NCI-H82 treated with DMSO at 0.1 percent for 48 hours (cell line): Measurements from ENCODE around the gene PLA2G1B.

Source experiments
- DNase-seq: peaks from one replicate; lab custom pipeline; 2025; ENCODE audit not compliant: unreplicated experiment; lab: John Stamatoyannopoulos, UW

Gene PLA2G1B

GRCh38 chr12:120331390-120331789 lies 3.8 kb upstream of the PLA2G1B start:
- DNase-seq: no peak

DNA sequence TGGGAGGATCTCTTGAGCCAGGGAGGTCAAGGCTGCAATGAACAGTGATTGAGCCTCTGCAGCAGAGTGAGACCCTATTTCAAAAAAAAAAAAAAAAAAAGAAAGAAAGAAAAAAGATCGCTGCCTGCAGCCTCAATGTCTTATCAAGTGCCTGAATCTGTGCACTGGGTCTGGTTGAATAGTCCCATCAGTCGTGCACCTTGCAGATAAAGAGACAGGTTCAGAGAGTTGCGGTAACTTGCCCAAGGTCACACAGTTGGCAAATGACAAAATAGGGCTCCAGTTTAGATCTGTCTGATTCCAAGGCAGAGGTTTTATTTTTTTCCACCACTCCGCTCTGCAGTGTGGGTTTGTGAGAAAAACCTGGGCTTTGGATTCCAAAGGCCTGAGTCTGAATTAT lies 649 bp upstream of the PLA2G1B start:
- DNase-seq: no peak

- DNase-seq: no peak
Observed at GRCh38 chr12:120324841-120325417, 2.6 kb downstream of the PLA2G1B start.

DNA sequence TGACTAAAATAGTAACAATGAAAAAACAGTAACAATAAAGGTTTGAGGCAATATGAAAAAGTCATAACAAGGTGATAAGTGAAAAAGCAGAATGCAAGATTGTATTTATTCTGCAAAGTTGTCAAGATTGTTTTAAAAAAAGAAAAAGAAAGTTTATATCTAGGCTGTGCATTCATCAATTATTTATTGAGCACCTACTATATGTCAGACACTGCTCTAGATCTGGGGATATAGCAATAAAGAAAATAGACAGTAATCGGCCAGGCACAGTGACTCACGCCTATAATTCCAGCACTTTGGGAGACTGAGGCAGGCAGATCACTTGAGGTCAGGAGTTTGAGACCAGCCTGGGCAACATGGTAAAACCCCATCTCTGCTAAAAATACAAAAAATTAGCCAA lies 3.8 kb downstream of the PLA2G1B start:
- DNase-seq: no peak

DNA sequence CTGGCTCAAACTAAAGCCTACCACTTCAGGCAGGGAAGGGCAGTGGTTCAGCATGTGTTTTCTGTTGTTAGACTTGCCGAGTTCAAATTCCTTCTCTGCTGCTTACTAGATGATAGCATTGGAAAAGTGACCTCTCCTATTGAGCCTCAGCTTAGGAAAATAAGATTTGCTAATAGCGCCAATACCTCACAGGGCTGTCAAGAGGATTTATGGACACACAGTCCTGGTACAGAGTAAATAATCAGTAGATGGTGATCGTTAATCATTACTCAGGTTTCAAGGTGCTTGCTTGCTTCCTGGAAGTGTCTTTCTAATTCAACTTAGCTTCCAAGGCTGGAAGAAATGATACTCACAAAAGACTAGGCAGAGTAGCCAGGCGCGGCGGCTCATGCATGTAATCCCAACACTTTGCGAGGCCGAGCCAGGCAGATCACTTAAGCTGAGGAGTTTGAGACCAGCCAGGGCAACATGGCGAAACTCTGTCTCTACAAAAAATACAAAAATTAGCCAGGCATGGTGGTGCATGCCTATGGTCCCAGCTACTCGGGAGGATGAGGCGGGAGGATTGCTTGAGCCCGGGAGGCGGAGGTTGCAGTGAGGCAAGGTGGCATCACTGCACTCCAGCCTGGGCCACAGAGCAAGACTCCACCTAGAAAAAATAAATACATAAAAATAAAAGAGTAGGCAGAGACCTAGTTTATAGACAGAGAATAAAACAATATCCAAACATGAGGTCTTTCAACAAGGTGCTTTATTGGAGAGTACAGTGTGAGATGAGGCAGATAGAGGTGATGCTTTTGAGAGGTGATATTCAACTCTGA lies 6.0 kb downstream of the PLA2G1B start:
- peak; percentile 93 for DNase-seq

GRCh38 chr12:120317224-120318105 lies 10.1 kb downstream of the PLA2G1B start:
- peak; percentile 100 for DNase-seq

DNA sequence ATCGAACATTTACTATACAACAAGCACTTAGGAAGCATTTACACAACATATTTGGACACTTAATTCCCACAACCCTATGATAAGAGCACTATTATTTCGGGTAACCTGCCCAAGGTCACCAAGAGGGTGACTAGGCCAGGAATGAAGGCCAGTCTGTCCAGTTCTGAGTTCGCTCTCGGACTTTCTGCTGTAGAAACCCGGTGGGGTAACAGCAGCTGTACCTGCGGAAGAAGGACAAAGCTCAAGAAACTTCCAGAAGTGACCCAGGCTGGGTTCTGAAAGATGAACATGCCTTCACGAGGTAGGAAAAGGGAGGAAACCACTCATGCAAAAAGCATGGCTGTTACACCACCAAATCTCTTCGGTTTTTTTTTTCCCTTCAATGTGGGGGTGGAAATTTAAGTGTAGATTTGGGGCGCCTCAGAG lies 10.8 kb downstream of the PLA2G1B start:
- no peak for DNase-seq

DNA sequence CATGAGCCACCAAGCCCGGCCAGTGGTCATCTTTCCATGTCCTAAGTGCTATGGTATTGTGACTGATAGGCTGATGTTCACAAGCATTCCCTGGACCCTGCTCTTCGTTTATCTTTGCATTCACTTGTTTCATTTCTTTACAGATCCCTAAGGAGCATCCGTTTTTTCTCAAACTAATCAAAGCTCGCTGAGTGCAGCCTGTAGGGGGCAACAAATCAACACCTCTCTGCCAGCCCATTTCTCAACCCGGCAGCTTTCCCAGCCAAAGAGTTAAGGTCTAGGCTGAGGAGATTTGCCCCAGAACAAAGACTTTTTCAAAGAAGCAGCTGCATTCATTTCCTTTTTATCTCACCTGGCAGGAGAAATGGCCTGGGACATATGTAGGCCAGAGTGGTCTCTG lies 13.4 kb downstream of the PLA2G1B start:
- DNase-seq: no peak

- peak; percentile 92 for DNase-seq
Observed at GRCh38 chr12:120301962-120302815, 25.4 kb downstream of the PLA2G1B start, which contains the start of gene SIRT4. Gene SIRT4 (plus strand): TSS chr12:120302321. CDS start chr12:120303562, 1,241 bp downstream.

GRCh38 chr12:120292661-120293531 lies 34.7 kb downstream of the PLA2G1B start, which contains the start of gene RNU4-1:
Gene RNU4-1 (minus strand): TSS chr12:120293237.
- DNase-seq: peak; percentile 97

DNA sequence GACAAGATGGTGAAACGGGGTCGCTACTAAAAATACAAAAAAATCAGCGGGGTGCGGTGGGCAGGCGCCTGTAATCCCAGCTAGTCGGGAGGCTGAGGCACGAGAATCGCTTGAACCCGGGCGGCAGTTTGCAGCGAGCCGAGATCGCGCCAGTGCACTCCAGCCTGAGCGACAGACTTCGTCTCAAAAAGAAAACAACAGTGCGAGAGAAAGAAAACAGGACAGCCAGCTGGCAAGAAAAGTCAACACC lies 35.2 kb downstream of the PLA2G1B start:
- DNase-seq: no peak

DNA sequence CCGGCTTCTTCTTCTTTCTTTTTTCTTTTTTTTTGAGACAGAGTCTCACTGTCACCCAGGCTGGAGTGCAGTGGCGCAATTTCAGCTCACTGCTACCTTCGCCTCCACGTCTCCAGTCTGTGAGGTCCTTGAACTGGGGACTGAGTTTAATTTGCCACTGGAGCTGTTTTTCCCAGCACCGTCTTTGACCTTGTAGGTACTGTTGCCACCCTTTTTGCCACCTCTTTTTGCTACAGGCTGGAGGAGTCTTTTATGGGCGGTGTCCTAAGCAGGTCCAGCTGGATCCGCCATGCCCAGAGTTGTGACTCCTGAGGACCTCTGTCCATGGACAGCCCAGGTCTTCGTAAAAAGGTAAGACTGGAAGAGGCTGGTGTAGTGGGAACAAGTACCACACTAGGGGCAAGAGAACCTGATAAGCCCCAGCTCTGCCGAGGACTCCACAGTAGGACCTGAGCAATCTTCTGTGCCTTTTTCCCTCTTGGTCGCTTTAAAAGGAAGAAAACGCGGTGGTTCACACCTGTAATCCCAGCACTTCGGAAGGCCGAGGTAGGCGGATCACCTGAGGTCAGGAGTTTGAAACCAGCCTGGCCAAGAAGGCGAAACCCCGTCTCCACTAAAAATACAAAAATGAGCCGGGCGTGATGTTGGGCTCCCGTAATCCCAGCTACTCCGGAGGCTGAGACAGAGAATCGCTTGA lies 36.8 kb downstream of the PLA2G1B start:
- DNase-seq: no peak

DNA sequence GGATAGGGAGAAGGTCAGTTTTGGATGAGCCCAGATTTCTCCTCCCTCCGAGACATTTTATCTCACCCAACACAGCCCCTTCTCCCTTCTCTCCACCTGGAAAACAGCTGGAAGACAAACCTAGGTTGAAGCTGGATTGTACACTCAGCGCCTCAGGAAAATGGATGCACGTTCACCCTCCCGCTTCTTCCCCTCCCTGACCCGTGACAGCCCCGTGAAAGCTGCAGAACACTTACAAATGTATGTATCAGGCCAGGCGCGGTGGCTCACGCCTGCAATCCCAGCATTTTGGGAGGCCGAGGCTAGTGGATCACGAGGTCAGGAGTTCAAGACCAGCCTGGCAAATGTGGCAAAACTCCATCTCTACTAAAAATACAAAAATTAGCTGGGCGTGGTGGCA lies 40.1 kb downstream of the PLA2G1B start:
- DNase-seq: no peak

- no peak for DNase-seq
Observed at GRCh38 chr12:120286768-120287490, 40.6 kb downstream of the PLA2G1B start.

DNA sequence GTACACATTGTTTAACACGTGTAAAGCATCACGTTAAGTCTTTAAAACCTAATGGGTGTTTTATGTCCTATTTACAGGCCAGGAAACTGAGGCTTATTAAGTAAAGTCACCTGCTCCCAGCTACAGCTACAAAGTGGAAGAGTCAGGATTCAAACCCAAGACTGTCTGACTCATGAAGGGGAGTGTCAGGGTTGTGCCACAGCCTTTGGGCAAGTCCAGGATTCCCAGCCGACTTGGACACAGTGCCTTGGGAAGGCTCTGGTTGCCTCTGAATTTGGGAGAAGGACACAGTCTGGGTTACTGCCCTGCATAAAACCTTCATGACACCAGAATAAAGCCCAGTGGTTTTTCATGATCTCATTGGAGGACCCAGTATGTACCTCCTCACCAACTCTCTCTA lies 43.2 kb downstream of the PLA2G1B start:
- DNase-seq: no peak

DNA sequence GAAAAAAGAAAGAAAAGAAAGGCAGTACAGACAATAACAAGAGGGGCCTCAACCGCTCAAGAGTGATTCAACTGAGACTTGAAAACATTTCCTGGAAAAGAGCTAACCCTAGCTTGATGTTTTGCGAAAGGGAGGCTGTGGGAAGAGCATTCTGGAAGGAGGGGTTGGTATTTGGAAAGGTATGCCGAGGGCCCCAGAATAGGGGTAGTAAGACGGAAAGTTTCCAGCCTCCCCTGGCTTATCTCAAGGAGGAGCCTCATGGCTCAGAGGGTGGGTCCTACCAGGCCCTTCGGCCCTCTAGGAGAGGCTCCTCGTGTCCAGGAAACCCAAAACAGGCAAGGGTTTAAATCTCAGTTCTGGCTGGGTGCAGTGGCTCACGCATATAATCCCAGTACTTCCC lies 44.3 kb downstream of the PLA2G1B start:
- no peak for DNase-seq

- no peak for DNase-seq
Observed at GRCh38 chr12:120278137-120279069, 49.2 kb downstream of the PLA2G1B start.

GRCh38 chr12:120276734-120277133 lies 50.8 kb downstream of the PLA2G1B start:
- DNase-seq: no peak
